GM11168 (cell line): Measurements from ENCODE around the gene CDC27.
"Not testable (repeated sequence)": the region's sequence is repeated elsewhere in the genome, so short reads cannot be mapped to it uniquely, and the experiment has no call there.

Experiments used
- in situ Hi-C: fragments of 300-500 bp; cut with MboI; formaldehyde crosslinking; loops from one replicate; pipeline ENCODE4 v1.12.0; 2022; ENCODE audit warnings: low sequenced_read_pairs; ENCODE audit not compliant: unreplicated experiment

The CDC27 gene

DNA sequence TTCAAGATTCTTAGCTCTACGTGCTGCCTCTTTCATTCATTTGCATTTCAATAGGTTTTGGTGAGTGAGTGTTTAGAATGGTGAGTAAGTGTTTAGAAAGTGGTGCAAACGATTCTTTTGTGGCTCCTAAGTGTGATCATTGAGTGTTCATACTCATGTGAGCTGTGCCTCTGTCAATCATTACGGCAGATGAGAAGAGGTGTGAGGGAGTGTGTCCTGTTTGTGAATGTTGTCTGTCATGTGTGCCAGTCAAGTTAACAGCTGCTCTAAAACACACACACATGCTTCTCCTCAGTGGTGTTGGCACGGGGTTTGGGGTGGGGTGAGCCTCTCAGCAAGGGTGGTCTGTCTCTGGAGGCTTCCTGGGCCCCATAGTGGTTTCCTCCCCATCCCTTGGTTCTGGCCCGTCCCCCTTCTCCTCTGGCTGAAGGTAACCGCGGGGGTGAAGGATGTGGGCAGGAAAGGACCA is 31.5 kb upstream of the CDC27 start:
- in situ Hi-C loops: loop anchor here (10.0 kb wide), 1 partner anchor 394 kb away; no protein-coding TSS in a partner anchor

DNA sequence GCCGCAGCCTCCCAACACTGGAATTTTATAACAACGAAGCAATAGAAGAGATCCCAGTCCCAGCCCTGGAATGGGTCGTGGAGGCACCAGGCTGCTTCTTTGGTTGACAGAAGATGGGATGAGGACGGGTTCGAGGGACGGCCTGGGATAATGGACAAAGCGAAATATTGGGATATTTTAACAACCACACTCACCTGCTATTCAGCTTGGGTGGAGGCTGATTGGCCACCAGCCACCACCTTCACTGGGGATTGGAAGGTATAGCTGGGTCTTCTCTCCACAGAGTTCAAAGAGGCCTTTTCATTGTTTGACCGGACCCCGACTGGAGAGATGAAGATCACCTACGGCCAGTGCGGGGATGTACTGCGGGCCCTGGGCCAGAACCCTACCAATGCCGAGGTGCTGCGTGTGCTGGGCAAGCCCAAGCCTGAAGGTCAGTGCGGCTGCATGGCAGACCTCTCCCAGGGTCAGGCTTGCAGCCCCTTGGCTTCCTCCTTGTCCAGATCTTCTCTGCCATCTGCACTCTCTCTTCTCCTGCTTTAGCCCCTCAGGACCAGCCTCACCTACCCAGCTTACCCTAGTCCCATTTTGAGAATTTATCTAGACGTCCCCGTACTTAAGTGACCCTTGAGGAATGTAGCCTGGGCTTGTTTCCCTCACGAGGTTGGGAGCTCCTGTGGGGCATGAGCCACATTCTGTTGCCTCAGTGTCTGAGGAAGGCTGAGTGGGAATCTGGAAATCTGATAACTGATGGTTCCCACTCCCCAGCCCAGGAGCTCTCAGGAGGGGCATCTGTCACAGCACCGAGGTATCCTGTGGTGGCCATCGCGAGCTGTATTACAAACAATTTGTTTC is 30.8 kb upstream of the CDC27 start:
- in situ Hi-C loops: loop anchor here (10.0 kb wide), 1 partner anchor 395 kb away; no protein-coding TSS in a partner anchor

DNA sequence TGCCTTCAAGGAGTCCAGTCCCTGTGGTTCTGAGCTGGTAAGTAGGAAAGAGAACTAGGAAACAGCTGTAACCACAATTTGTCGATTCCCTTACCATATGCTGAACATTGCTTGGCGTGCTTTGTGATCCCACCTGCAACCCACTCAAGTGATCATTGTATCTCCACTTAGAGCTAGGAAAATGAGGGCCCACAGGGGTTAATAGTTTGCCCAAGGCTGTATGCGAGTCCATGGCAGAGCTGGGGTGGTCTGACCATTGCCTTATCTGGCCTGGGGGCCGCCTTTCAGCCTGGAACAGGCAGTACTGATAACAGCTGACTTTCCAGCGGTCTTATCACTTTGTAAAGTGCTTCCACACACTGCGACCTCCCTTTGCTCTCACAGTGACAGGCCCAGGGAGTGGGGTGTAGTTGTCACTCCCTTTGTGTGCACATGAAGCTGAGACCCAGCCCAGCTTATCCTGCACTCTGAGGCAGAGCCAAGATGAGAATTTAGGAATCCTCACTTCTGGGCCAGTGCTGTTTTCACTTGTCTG is 29.9 kb upstream of the CDC27 start:
- in situ Hi-C loops: no loop called here

DNA sequence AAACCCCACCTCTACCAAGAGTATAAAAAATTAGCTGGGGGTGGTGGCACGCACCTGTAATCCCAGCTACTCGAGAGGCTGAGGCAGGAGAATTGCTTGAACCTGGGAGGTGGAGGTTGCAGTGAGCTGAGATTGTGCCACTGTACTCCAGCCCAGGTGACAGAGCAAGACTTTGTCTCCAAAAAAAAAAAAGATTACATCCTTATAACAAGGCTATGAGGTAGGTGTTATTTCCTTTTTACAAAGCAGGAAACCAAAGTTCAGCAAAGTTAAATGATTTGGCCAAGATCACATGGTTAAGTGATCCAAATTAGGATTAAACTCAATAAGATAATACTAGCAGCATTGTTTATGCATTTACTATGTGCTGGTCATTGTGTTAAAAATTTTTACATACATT is 28.2 kb upstream of the CDC27 start:
- in situ Hi-C loops: not testable (repeated sequence)

DNA sequence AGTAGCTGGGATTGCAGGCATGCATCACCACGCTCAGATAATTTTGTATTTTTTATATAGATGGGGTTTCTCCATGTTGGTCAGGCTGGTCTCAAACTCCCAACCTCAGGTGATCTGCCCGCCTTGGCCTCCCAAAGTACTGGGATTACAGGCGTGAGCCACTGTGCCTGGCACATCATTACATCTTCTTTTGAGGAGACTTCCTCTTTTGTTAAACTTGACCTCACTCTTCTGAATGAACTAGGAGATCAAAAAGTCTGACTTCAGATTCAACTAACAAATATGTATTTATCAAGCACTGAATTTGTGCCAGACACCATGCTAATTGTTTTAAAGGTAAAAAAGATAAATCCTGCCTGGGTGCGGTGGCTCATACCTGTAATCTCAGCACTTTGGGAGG is 27.7 kb upstream of the CDC27 start:
- in situ Hi-C loops: not testable (repeated sequence)

DNA sequence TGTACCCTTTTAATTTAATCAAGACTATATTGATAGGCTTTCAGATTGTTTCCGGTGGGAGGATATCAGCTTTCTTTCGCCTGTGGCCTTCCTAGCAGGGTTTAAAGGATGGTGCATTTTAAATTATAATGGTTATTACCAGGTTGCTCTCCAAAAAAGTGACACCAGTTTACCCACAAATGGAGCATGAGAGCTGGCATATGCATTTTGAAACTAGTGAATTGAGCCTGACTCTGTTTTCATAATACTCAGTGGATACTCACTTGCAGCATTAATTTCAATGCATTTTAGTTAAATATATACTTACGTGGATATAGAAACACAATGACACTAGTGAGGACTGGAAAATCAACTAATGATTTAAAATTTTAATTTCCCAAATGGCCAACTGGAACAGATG is 25.8 kb upstream of the CDC27 start:
- in situ Hi-C loops: no loop called here

DNA sequence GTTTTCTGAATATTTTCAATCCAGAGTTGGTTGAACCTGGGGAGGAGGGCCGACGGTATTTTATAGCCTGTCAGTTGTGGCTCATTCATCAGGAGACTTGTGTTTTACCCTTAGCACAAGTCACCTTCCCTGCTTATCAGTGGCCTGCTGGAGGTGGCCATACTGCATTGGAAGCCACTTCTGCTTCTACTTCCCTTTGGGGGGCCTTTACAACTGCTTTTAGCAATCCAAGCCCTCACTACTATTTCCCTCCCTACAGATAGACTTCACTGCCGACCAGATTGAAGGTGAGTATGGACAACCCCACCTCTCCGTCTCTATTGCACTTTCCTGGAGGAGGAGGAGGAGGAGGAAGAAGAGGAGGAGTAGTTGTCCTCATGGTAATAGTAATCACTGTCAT is 24.4 kb upstream of the CDC27 start:
- in situ Hi-C loops: no loop called here

DNA sequence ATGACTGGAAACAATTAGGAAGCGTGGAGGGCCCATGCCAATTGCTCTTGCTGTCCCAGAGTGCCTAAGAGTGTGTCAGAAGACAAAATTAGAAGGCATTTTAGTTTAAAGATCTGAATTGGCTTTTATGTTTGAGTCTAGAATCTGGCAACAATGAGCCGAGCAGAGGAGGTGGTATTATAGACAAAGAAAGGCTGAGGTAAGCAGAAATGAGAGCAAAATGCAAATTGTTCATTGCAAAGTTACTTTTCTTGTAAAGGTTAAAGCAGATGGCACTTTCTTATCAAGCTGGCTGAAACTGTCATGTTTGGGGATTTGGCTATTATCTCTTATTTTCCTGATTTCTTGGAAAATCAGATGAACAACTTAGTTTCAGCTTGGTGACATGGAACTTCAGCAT is 23.4 kb upstream of the CDC27 start:
- in situ Hi-C loops: no loop called here

DNA sequence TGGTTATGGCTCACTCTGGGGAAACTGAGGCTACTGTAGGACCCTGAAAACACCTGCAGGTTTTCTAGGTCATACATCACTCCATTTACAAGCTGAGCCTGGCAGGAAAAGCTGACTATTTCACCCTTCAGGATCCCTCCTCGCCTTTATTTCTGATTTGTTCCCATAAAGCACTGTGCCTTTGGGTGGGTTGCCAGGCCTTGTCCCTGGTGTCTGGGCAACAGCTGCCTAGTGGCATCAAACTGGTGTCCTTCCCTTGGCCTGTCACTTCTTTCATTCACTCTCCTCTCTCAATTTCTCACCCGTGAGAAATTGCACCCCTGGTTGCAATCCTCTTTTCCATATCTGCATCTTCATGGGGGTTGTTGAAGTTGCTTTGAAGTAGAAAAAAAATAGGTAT is 21.7 kb upstream of the CDC27 start:
- in situ Hi-C loops: no loop called here

DNA sequence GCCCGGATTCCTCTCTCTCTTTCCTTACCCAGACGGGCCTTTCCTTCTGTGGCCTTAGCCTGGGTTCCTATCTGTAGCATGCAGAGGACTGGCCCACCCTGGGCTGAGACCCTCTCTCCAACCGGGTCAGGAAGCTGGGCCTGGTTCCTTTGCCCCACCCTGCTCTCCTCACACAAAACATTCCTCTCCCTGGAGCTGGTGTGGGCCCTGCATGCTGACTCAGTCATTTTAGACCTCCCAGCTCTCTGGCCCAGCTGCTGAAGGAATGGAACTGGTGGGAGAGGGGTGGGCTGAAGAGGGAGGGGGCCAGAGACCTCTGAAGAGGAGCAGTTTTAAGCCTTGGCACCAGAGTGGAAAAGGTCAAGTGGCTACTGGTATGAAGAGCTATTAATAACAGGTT is 21.0 kb upstream of the CDC27 start:
- in situ Hi-C loops: no loop called here

DNA sequence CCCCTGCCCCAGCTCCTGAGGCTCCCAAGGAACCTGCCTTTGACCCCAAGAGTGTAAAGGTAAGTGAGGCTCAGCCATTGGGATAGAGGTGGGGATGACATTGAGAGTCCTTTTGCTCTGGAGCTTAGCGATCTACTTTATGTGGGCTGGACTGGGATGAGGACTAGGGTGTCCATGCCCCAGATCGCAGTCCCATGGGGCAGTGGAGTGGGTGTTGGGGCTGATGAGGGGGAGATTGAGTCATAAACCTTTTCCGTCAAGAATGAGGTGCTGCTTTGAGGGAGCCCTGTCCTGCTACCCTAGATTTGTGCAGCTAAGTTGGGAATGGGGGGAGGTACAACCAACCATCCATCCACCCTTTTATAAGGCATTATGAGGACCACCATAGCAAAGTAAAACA is 20.4 kb upstream of the CDC27 start:
- in situ Hi-C loops: no loop called here

DNA sequence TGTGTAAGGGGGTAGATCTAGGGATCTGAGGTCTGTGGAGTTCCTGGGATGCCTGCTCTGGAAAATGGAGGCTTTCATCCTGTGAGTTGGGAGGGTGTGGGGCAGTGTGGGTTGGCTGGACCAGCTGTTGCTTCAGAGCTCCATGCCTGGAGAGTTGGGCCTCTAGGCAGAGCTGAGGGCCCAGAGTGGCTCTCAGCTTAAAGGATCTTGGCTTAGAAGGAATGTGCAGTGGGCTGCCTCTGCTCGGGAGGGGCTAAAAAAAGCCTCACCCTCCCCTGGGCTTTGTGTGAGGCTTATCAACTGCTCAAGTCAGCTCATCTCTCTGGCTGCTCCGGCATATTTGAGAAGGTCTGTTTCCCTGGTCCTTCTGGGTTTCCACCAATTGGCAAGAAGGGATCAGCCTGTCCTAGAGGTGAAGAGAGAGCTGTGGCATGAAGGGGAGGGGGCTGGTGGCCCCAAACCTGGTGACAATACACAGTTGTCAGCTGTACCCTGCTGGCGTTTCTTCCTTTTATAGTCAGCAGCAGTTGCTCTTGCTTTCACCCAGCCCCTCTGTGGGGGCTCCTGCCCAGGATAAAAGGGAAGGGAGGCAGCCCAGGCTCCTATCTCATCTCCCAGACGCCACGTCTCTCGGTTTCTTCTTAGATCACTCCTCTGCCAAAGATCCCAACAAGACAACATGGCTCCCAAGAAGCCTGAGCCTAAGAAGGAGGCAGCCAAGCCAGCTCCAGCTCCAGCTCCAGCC is 19.8 kb upstream of the CDC27 start, which contains the start of gene MYL4:
TSS of gene MYL4 (plus strand) at position 605 of the 745 bp plus-strand sequence. CDS start at position 680, 75 bp downstream.
- in situ Hi-C loops: no loop called here

DNA sequence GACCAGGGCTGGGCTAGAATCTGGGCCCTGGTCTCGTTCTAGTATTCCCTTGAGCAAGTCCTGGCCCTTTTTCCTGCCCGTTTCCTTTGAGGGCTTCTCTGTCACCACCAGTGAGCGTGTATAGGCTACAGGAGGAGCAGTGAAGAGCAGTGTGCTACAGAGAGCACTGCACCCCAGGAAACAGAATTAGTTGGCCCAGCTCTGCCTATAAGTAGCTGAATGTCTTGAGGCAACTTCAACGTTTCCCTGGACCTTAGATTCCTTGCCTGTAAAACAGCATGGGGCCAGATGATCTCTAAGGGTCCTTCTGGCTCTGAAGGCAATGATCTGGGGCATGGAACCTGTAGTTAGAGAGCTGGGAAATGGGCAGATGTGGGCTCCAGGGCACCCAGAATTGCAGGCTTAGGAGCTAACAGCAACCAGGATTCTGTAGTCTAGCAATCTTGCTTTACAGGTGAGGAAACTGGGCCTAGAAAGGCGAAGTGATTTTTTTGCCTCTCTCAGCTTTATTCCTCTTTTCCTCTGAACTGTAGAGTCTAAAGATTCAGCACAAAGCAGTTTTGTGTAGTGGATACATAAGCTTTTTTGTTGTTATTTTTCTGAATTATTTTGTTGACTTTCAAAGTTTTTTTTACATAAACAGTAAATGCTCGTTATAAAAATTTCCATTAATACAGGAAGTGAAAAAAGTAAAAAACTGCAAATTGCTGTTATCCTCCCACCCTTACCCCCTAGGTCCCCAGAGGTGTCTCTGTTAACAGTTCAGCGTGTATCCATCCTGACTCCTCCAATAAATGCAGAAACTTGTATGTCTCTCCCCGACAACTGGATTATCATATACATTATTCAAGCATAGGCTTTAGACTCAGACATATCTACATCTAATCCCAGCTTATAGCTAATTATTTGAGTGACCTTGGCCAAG is 18.3 kb upstream of the CDC27 start:
- in situ Hi-C loops: no loop called here

DNA sequence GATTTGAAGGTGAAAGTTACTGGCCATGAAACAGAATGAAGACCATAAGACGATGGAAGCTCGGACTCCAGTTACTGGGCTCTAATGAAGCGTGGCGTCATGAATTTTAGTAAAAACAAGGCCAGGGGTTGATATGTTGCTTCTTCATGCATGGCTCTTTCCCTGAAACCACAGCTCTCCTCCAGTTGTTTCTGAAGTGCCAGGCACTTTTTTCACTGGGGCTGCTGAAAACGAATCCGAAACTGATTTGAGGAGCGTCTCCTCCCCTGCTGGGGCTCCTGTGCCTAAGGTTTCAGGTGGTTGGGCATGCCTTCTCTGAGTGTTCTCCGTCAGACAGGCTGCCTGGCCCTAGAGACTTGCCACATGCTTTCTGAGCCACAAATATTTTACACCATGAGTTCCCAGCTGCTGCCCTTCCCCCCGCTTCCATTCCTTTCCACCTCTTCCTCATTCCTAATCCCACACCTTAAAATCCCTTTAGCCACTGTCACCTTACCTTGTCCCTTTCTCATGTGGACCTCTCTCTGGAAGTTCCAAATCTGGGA is 16.4 kb upstream of the CDC27 start:
- in situ Hi-C loops: no loop called here

DNA sequence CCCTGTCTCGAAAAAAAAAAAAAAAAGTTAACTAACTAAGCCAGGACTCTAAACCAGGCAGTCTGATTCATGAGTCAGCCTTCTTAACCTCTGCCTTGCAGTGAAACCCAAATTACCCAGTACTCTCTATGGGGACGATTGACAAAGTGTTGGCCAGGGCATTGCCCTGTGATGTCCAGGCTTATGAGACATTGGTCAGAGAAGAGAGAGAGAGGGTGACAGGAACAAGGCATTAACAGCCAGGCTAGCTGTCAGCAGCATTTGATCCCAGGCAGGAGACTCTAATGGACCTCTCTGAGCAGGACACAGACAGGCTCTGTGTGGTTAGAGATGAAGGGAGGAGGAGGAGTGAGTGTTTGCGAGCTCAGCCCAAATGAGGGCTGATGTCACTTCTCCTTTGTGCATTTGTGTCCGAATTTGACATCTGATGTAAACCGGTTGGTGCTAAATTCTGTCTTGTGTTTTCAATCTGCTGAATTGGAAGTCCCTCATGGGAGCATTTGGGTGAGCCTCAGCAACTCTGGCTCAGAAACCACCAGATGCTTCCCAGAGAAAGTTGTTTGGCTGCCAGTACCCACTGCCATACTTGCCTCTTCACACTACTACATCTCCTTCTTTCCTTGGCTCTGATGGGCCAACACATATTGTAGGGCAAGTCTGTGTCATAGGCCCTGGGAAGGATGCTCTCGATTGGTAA is 15.8 kb upstream of the CDC27 start:
- in situ Hi-C loops: no loop called here

DNA sequence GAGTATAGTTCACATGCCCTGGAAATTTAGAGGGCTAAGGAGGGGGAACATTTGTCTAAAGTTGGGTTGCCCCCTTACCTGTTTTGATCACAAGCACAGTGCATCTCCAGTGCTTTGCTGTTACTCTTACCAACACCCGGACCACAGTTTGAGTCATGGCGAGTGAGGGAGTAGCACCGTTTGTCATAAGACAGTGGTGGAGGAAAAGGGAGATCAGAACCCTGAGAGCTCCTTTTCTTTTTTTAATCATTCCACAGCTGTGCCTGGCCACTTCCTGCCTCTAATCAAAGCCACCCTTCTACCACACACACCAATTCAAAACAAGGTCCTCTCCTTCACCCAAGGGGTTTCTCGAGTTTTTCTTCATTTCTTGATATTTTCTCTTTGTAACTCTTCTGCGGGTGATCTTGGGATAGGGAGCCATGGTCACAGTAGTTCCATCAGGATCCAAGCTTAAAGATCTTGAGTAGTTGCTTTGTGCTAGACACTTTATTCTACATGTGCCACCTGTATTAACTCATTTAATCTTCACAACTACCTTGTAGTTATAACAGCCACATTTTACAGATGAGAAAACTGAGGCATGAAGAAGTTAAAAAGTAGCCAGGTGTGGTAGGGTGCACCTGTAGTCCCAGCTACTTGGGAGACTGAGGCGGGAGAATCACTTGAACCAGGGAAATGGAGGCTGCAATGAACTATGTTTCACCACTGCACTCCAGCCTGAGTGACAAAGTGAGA is 15.1 kb upstream of the CDC27 start:
- in situ Hi-C loops: no loop called here

DNA sequence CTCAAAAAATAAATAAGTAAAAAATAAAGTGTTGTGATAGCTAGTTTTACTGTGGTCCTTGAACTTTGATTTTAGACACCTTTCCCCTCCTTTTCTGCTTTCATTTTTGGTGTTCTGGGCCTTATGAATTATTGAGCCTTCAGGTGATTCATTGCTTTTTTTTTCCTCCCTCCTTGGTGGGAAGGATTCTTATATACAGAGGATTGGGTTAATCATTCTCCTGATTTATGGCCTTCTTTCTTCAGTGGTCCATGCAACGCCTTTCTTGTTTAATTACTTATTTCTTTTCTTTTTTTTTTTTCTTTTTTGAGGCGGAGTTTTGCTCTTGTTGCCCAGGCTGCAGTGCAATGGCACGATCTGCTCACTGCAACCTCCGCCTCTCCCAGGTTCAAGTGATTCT is 12.1 kb upstream of the CDC27 start:
- in situ Hi-C loops: no loop called here

DNA sequence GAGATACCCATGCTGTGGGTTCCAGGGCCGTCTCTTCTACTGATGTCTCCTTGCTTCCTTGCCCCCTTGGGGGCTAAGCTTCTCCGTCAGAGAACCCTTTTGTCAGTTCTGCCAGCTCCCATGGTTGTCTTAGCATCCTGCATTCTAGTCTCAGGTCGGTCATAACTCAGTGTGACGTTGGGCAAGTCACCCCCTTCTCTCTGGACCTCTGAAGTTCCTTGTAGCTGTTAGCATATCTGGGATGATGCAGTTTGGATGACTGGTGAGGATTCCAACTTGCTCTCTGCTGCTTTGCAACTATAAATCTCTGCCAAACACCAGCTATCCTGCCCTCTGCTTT is 11.2 kb upstream of the CDC27 start:
- in situ Hi-C loops: no loop called here
